A549 treated with dexamethasone at 1 μM for 4 hours (cell line): ENCODE data around the gene PLOD3. TPM values are rescaled to one million over a fixed set of nuclear protein-coding genes. Genes with fewer than 3 reads are reported as not detected.

Experiments used
- total RNA-seq: library from RNA; stranded (reverse); fragments of 200-300 nt; extraction: Qiagen RNA extraction; gene quantifications from 5 replicates; pipeline ENCODE4 v1.2.3, GENCODE V29; 2022

Gene PLOD3, protein sequence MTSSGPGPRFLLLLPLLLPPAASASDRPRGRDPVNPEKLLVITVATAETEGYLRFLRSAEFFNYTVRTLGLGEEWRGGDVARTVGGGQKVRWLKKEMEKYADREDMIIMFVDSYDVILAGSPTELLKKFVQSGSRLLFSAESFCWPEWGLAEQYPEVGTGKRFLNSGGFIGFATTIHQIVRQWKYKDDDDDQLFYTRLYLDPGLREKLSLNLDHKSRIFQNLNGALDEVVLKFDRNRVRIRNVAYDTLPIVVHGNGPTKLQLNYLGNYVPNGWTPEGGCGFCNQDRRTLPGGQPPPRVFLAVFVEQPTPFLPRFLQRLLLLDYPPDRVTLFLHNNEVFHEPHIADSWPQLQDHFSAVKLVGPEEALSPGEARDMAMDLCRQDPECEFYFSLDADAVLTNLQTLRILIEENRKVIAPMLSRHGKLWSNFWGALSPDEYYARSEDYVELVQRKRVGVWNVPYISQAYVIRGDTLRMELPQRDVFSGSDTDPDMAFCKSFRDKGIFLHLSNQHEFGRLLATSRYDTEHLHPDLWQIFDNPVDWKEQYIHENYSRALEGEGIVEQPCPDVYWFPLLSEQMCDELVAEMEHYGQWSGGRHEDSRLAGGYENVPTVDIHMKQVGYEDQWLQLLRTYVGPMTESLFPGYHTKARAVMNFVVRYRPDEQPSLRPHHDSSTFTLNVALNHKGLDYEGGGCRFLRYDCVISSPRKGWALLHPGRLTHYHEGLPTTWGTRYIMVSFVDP
- 66.2 to 92.5 TPM (median 87.1 TPM) in 5 replicates for total RNA-seq

DNA sequence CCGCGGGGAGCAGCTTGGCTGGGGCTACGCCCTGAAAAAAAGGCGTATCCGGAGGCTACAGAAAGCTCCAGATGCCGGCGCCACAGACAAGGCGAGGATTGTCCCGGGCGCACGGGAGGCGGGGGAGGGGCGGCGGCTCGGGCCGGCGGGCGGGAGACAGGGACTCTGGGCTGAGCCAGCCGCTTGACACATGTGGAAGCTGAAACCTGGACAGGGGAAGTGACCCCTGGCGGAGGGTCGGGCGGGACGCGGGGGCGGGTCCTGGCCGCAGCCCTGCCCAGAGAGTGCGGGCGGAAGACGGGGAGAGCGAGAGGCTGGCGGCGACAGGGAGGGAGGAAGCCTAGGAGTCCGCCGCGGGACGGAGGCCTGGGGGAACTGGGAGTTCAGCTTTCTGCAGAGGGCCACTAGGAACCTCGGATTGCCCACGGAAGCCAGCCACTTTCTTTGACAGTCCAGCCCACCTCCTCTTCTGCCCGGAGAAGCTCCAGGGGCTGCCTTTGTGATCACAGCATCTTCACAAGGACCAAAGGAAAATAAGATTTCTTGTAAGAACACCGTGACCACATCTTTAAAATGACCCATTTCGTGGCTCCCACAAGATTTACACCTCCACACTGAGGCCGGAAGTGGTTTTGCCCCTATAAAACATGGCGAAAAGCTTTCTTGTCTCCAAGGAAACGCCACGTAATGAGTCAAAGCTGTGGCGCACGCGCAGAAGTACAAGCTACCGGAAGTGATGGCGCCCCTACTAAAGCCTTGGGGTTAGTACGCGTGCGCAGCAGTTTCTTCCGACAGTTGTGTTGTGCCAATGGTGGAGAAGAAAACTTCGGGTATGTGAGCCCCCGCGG, at the start of gene PLOD3, which contains the start of gene ZNHIT1:
PLOD3 (minus strand) TSS at position 194 of the 848 bp plus-strand sequence. CDS start 307 bp downstream, outside the sequence.
ZNHIT1 (plus strand) TSS at position 778 of the 848 bp plus-strand sequence; CDS start at position 809, 31 bp downstream.

DNA sequence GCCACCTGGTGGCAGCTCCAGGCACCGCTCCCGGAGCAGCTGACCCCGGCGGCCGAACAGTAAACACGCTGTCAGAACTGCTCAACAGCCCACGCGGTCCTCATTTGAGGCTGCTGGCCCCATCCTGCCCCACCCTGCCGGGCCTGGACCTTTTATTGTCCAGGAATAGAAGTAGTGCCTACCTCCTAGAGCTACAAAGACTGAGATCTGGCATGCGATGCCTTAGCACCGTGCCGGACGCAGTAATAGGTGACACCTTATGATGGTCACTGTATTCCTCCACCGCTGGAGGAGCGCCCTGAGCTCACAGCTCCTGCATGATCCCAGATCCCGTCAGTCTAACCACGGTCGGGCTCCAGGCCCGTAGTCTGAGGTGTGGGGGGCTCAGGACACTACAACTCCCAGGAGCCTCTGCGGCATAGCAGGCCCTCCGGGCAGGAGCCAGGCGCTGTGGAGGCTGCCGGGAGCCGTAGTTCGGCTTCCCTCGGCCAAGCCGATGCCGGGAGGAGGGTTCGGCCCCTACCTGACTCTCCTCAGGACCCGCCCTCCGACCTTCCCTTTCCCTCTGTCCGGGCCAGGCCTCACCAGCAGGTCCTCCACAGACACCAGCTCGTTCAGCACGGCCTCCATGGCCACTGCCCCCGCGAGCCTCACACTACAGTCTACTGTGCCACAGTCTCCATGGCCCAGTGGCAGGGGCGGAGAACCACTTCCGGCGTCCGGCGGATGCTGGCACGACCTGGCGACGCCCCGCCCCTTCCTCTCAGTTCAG, 27.2 kb upstream of the PLOD3 start, which contains the start of gene FIS1:
FIS1 (minus strand) TSS at position 707 of the 772 bp plus-strand sequence; CDS start at position 630, 77 bp downstream.

DNA sequence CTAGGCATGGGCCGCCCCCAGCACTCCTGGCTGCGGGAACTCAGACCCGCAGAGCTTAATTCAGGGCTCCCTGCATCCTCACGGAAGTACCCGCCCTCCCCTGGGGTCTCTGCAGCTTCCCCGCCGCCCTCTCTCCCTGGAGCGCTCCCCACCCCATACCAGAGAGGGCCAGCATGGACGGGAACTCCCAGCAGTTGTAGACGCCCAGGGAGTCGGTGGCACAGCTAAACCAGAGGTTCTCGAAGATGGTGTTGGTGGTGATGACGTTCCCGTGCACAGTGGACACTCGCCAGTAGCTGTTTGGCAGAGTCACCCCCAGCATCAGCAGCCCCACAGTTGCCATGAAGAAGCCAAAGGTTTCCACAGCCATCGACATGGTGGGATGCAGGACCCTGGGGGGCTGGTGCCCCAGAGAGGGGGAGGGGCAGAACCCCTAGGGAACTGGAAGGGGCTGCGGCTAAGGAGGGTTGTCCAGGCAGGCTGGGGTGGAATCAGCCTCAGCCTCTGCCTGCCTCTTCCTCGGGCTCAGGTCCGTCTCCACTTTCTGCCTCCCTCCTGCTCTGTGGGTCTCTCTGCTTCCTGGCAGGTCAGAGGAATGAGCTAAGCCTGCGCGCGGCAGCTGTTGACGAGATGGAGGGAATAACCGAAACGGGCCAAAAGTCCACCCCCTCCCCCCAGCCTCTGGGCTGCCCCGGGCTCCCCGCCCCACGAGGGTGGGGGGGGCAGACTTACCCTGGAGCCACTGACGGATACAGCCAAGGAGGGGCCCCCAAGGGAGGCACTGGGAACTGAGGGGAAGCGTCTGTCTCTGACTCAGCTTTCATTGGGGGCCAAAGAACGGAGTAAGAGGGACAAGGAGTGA, 20.1 kb upstream of the PLOD3 start, which contains the start of gene CLDN15:
CLDN15 (minus strand) TSS at position 597 of the 862 bp plus-strand sequence; CDS start at position 376, 221 bp downstream.

DNA sequence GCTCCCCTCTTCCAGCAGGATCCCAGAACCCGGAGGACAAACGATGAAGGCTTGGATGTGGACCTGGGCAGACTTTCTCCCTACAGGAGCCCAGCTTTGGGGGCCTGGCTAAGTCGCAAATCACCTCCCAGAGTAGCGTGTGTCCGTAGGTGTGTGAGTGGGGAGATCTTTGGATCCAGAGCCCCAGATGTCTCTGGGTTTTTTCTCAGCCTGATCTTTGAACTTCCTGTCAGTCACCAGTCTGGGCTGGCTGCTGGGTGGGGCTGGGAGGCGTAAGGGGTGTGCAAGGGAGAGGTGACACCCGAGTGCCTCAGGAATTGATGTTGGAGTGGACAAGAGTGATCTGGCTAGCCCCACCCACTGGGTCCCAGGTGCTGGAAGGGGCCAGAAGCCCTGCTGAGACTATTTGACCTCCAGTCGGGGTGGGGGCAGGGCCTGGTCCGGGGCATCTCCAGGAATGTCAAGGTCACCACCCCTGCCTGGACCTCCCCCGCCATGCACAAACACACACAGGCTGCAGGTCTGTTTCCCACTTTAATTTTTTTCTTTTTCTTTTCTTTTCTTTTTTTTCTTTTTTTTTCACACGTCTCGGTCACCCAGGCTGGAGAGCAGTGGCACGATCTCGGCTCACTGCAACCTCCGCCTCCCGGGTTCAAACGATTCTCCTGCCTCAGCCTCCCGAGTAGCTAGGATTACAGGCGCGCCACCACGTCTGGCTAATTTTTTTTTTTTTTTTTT, 16.4 kb downstream of the PLOD3 start, which contains the start of gene MOGAT3:
MOGAT3 (minus strand) TSS at position 175 of the 738 bp plus-strand sequence. CDS start 182 bp downstream, outside the sequence.

DNA sequence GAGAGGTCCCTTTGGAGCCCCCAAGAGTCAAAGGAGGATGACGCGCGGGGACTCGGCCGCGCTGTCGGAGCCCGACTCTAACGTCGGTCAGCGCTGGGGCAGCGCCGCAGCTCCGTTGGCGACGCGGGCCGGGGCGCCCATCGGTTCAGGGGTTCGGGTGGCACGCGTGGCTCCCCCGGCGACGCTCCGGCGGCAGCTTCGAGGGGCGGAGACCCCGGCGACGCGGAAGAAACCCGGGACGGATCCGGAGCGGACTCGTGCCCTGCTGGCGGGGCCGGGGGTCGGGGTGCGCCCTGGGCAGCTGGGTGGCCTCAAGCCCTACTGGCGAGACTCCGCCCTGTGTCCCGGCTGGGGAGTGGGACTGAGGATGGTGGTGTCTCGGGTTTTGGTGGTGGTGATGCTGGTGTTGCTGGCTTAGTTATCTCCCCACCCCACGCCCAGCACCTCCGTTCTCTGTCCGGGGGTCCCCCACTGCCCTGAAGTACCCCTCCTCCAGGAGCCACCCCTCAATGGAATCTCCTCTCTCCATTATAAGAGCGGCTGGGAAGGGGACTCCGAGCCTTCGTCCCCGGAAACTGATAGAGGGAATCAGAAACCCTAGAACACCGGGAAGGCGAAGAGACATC, 37.1 kb downstream of the PLOD3 start, which contains the start of gene NAT16:
NAT16 (minus strand) TSS at position 164 of the 626 bp plus-strand sequence. CDS start 5,486 bp downstream, outside the sequence.

DNA sequence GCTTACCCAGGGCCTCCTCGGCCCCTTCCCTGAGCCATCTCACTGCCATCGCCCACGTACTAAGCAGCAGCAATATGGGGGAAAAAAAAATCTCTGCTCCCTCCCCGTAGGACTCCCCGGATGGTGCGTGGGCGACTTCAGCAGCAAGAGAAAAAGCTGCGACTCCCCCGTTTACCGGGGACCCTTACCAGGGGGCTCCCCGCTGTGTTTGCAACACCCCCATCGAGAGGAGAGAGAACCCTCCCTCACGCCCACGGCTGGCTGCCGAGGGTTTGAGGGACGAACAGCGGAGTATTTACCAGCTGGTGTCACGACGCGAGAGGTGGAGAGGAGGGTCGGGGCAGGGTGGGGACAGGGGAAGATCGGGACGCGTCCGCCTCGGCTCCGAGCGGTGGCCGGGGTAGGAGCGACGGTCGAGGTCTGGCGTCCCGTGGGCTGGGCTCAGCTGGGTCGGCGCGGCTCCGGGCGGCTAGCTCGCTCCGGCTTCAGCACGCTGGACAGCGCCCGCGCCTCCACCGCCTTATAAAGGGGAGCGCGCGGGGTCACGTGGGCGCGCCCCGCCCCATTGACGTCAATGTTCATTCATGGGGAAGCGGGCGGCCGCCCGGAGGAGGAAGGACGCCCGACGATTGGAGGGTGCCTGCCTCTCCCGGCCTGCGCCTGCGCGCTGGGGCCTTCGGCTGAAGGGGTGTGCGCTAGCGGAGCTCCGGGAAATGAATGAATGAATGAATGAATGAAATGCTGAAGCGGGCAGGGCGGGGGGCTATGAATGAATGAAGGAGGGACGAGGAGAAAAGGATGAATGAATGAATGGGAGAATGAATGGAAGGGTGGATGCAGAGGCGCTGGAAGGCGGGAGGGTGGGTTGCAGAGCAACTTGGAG, 52.1 kb downstream of the PLOD3 start, which contains the start of gene VGF:
VGF (minus strand) TSS at position 495 of the 883 bp plus-strand sequence. CDS start 726 bp downstream, outside the sequence.

Other genes with a start within 250 kb of the PLOD3 start
- 13.7 to 18.6 TPM (median 16.4 TPM) in 5 replicates for gene MUC12, start 248.0 kb downstream of the PLOD3 start, total RNA-seq
- 0.02 to 0.14 TPM (median 0.03 TPM) in 5 replicates for gene MUC17, start 197.5 kb downstream of the PLOD3 start, total RNA-seq
- 9.8 to 19.3 TPM (median 17.2 TPM) in 5 replicates for gene TRIM56, start 132.1 kb downstream of the PLOD3 start, total RNA-seq
- gene SERPINE1, start 90.5 kb downstream of the PLOD3 start, total RNA-seq = 1,539 to 2,200 TPM (median 1,878 TPM) in 5 replicates
- gene AP1S1, start 63.1 kb downstream of the PLOD3 start, total RNA-seq = 124 to 149 TPM (median 129 TPM) in 5 replicates
- gene VGF, start 52.0 kb downstream of the PLOD3 start, total RNA-seq = 9.7 to 28.7 TPM (median 20.3 TPM) in 5 replicates
- gene NAT16, start 37.3 kb downstream of the PLOD3 start, total RNA-seq = 0.09 to 0.21 TPM (median 0.12 TPM) in 5 replicates
- gene MOGAT3, start 16.5 kb downstream of the PLOD3 start, total RNA-seq = 0.20 TPM in 1 of 5 replicates, not detected in the others
- gene ZNHIT1, start 584 bp upstream of the PLOD3 start, total RNA-seq = 67.6 to 90.3 TPM (median 82.7 TPM) in 5 replicates
- gene CLDN15, start 20.2 kb upstream of the PLOD3 start, total RNA-seq = 6.1 to 12.2 TPM (median 10.6 TPM) in 5 replicates
- gene FIS1, start 27.5 kb upstream of the PLOD3 start, total RNA-seq = 129 to 139 TPM (median 132 TPM) in 5 replicates
- 46.7 to 51.6 TPM (median 51.0 TPM) in 5 replicates for gene IFT22, start 104.2 kb upstream of the PLOD3 start, total RNA-seq
- 0.42 to 0.72 TPM (median 0.64 TPM) in 5 replicates for gene COL26A1, start 145.3 kb upstream of the PLOD3 start, total RNA-seq